Stimulated activated naive CD4-positive, alpha-beta T cell (primary cell): ENCODE measurements around the gene MAP2K3.

Experiments used
- DNase-seq, 6 experiments: peaks; one replicate each; lab custom pipeline; 2025; lab: John Stamatoyannopoulos, UW

Gene MAP2K3

DNA sequence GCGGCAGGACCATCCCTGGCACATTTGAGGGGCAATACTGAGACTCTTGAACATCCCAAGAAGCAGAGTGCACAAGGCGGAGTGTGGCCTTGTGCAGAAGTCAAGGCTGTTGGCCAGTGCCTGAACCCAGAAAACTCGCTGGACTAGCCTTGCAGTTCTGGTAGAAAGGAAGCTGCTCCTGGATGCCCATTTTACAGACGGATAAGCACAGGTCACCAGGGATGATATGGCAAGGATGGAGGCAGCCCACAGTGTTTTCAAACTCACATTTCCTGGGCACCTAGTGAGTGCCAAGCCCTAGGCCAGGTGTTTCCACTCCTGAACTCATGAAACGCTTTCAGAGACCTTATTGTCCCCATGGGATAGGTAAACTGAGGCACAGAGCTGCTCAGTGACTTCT is 1.7 kb upstream of the MAP2K3 start:
- DNase-seq = no peak

DNA sequence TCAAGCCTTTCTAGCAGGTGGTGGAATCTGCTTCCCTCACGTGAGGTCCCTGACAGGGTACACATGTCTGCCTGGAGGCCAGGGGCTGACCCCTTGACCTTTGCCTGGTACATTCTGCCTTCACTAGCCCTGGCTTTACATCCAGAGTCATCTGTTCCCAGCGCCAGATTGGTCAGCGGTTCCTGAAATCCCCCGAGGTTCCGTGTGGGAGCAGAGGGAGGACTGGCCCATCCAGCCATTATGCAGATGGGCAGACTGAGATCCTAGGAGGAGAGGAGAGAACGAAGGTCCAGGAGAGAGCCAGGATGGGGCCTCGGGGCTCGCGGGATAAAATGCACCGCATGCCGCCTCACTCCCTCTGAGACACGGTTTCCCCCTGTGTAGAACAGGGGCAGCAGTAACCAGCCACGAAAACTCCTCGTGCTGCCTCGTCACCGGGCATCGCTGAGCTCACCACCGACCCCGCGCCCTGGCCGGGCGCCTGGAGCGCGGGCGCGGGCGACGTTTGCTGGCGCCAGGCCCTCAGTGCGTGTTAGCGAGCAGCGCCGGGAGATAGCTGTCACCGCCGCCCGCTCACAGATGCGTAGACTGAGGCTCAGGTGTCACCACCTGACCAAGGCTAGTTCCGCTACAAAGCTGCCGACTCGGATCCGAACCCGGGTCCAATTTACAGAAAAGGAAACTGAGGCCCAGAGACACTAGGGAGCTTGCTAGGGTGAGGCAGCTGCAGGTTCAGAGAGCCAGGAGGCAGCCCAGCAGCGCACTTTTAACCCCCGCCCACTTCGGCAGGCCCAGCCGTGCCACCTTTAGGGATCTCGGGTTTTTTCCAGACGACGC is 811 bp upstream of the MAP2K3 start:
- no peak for DNase-seq

DNA sequence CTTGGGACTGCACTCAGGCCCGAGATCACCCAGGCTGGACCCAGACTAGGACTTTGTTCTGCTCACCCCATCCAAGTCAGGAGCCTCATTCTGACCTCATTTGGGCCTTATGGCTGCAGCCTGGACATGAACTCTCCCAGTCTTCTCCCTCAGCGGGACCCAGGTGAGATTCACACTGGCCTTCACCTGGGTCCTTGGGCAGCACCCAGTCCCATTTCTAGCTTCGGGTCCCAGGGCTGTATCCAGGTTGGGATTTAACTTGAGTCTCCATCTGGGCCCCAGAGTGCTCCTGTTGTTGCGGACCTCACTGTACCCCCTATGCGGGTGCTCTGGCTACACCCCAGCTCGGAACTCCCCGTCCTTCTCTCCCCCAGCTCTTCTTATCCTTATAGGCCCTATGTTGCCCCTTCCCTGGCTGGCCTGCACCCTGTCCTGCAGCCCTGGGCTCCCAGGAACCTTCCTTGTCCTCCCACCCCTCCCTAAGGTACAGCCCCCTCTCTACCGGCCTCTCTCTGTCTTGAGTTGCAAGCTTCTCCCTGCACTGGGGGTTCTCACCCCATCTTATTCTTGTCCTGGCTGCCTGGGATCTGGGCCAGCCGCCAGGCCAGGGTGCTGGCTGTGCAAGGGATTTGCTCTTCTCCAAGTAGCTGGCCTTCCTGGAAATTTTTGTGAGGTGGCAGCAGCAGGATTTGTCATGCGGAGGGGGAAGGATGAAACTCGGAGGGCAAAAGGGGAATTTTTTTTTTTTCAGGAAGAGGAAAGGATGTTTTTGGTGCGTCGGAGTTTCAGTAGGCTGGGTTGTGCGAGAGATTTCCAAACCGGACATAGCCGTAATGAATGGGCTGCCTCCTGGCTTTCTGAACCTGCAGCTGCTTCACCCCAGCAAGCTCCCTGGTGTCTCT is 904 bp downstream of the MAP2K3 start:
- peak in 2 of 6 experiments; percentile 25 to 35 for DNase-seq

DNA sequence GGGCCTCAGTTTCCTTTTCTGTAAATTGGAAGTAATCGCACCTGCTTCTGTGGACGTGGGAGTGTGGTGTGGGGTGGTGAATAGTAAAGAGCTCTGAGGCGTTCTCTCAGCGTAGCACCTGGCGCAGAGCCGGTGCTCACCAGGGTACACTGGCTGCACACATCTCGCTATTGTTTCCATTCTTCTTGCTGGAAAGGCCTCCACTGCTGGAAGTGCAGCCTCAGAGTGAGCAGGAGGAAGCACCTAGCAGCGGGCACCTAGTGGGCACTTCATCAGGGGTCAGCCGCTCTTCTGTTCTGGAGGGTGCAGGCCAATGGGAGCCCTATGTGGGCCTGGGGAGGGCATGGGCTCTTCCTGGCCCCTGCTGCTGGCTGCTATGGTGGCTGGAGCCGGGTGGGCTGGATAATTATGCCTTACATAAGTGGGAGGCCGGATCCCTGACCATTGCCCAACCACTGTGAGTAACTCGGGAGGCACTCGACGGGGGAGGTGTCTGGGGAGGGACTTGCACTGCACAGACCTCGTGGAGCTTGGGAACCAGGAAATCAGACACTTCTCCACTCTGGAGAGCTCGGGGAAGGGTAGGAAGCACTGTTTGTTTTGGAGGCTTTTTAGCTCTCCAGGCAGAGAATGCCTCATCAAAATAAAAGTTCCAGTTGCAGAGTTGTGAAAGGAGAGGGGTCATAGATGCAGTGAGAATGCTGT is 1.7 kb downstream of the MAP2K3 start:
- DNase-seq = peak in 1 of 6 experiments; percentile 19

DNA sequence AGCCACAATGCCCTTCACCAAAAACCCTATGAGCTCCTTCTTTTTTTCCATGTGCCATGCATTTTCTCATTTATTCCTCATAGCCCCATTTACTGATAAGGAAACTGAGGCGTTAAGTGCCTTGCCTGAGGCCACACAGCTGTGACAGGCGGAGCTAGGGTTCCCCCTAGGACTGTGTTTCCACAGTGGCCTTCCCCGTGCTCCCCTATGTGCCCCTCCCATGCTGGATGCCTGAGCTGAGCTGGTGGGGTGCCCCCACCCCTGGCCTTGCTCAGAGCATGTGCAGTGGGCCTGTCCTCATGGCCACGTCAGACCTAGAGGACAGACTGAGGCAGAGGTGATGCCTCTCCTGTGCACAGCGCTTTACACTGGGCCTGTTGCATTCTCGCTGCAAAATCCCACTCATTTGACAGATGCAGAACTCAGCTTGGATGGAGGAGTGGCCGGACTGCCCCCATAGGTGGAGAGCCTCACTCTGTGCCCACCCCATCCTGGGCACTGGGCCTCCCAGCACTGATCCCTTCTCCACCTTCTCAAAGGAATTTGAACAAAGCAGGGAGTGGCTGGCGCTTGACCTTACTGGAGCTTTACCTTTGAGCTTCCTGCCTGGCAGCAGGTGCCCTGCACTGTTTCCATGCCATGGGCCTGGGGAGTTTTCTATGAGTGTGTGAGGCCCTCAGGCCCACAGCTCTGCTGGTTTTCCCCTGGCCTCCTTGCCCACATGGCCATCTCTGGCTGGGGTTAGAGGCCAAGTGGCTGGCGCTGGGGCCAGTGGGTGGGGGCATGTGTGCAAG is 2.6 kb downstream of the MAP2K3 start:
- DNase-seq = no peak

DNA sequence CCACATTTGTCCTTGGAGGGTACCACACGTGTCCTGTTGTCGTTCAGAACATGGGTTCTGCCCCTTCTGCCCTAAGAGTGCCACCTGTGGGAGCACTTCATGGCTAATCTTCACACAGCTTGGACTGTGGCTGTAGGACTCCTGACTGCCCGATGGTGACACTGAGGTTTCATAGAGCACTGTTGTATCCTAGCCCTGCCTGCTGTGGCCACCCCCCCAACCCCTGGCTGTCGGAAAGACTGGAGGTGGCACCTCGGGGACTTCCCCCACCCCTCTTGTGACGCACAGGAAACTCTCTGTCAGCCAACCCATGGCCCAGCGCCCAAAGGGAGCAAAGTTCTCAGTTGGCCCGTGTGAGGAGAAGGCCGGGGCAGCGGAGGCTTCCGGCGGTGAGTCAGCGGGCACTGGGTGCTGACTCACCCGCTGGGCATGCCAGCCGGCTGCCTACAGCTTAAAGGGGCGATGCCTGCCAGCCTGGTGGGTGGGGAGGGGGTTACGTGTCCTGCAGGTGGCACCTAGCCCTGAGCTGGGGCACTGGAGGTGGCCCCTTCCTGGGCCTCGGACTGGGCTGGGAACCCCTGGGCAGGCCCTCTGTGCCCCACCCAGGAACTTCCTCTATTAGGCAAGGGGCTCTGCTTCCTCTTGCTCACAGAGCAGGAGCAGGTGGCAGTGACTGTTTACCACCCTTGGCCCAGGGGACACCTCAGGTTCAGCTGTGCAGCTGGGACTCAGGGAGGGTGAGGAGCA is 3.4 kb downstream of the MAP2K3 start:
- peak; percentile 84 to 94 (median 89) for DNase-seq

DNA sequence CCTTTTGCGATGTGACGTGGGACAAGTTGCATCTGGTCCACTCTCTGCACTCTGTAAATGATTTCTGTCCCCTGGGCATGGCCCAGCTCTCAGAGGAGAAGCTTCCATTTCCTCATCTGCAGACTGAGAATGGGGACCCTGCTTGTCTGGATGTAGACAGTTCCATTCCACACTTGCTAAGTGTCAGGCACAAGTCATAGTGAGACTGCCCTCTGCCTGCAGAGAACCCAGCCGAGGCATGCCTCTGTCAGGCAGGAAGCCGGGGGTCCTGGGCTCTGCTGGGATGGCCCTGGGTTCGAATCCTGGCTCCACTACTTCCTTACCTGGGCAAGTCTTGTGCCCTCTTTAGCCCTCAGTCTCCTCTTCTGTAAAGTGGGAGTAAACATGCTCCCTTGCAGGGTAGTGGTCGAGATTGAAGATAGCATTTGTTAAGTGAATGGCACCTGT is 4.1 kb downstream of the MAP2K3 start:
- DNase-seq = no peak

DNA sequence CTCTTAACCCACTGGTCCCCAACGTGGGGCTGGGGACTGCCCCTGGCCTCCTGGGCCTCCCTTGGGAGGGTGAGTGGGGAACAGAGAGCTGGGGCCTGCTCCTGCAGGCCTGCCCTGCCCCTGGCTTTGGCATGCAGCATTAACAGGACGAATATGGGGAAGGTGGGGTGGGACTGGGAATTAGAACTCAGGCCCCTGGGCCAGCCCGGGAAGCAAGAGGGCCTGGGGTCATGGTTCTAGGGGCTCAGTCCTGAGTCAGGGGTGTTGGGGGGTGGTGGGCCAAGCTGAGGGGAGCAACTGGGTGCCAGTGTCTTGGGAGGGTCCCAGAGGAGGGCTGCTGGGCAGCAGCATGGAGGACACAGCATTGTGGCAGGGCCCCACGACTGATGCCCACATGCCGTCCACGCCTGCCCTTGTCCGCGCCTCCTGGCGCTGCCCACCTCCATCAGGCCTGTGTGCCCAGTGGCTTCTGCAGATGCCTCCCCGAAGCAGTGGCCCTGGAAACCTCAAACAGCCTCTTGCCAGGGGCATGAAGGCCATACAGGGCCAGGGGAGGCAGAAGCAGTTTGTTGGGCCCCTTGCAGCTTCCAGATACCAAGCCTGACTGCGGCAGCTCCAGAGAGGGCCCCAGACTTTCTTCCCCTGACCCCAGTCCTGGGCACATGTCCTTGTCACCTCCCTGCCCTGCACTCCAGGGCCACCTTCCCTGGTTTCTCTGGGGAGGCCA is 4.8 kb downstream of the MAP2K3 start:
- DNase-seq = no peak

DNA sequence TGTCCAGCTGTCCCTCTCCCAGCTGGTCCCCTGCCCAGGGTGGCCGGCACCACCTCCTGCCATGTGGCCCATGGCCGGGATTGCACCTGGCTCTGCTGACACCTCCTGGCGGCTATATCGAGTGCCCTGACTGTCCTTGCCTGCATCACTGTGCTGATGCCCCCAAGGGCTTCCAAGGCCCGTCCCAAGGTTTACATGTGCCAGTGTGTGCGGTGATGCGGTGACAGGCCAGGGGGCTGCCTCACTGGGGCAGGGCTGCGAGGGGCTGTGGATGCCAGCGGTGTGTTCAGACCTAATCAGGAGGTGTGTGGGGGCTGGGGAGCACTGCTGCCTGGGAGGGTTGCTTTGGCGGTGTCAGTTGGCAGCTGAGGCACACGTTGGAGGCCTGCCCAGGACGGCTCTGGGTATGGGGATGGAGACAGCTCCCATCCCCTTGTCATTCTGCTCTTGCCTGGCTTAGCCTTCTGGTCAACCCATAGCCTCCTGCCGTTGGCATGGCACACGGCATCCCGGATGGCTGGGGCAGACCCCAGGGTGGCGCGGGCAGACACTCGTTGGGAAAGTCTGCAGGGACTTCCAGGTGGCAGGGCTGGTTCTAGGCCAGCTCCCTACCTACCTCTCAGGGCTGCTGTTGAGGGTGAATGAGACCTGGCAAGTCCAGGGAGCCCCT is 5.5 kb downstream of the MAP2K3 start:
- DNase-seq = no peak

DNA sequence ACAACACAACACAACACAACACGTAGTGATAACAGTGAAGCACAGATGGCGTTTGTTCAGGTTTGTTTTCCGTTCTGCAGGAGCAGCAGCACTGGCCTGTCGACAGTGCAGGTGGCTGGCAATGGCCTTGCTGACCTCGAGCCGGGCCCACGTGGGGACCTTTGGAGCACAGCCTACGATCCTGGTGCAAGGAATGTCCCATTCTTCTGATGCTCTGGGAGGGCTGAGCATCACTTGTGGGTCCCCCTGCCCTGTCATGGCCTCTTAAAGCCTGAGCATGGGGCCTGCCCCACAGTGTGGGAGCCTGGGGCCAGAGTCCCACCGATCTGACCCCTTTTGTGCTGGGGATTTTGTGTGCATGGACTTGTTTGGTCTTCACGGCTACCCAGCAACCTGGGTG is 6.8 kb downstream of the MAP2K3 start:
- no peak for DNase-seq

DNA sequence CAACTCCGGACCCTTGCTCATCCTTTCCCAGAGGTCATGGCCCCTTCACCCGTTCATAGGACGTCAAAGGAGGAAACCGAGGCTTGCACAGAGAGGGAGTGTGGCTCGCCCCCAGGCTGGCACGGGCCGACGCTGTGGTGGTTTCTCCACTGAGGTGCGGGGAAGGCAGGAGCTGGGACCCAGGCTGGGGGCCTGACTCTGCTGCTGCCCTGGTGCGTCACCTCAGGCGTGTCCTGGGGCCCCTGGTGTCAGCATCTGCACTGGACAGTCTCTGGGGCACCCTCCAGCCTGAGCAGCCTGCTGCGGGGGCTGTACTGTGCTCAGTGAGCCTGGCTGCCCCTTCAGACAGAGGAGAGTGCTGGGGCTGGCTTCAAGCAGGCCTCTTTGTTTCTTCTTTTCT is 7.4 kb downstream of the MAP2K3 start:
- no peak for DNase-seq

DNA sequence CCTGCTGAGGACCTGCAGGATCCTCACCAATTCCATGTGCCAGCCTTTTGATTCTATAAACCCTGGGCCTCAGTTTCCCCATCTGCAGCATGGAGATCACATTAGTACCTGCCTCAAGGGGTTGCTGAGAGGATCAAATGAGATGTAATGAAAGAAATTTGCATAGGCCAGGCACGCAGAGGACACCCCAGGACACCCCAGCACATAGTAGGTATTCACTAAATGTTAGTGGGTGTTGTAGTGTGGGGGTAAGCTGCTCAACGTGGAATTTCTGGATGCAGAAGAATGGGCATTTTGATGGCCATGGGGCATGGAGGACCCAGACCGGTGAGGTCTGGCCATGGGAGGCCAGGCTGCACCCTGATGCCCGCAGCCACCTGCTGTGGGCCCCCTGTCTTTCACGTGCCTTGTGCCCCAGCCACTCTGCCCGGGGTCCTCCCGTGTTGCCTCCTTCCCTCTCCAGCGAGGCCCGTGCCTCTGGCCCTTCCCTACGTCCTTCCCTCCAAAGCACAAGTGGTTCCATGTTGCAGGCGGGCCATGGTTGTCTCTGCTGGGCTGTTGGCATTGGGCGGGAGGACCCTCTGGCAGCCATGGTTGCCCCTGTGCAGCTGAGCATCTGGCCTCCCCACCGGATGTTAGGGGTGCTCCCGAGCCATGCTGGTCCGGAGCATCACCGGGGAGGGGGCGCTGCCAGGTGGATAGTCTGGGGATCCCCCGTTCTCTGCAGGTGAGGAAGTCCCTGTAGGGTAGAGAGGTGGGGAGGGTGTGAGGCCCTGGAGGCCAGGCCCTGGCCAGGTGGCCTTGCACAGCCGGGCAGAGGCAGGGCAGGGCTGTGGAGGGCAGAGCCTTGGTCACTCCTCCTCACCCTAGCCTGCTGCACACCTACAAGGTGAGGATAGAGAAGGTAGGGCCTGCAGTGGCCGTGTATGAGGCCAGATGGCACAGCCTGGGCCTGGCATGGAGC is 8.6 kb downstream of the MAP2K3 start:
- no peak for DNase-seq

DNA sequence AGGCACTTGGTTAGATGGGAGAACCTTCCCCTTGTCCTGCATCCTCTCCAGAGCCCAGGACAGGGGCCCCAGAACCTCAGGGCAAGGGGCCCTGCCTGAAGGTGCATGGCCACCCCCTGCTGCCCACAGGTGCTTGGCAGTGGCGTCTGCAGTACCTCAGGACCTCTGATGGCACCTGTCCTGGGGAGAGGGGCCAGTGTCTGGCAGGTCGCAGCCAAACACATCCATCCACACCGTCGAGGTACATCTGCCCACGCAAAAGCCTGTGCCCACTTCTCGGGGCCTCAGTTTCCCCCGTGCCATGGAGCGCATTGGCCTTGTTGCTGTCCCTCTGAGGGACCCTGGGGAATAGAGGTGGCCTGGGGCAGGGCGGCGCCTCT is 9.3 kb downstream of the MAP2K3 start:
- no peak for DNase-seq

DNA sequence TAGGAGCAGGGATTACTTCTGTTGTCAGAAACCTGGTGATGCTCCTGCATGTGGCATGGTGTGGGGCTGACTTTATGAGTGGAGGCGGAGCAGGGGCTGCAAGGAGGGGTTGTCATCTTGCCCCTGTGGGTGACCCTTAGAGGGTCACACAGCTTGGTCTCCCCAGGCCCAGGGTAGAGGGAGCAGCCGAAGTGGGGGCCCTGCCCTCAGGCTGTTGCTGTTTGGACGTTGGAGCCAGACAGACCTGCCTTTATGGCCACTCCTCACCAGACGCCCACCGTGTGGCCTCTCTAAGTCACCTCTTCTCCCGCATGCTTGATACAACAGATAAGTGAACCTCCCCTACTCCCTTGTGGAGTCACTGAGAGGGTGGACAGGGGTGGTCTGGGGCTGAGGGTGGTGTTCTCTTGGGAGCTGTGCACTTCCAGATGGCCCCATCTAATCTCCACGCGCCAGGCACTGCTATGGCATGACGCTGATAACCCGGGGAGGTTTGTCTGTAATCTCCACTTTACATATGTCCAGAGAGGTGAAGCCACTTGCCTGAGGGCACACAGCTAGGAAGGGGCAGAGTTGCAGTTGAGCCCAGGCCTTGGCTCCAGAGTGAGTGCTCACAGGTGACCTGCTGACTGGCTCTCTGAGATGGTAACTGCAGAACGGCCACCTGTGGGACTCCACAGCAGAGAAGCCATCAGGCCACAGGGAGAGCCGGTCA is 10.0 kb downstream of the MAP2K3 start:
- DNase-seq = no peak

DNA sequence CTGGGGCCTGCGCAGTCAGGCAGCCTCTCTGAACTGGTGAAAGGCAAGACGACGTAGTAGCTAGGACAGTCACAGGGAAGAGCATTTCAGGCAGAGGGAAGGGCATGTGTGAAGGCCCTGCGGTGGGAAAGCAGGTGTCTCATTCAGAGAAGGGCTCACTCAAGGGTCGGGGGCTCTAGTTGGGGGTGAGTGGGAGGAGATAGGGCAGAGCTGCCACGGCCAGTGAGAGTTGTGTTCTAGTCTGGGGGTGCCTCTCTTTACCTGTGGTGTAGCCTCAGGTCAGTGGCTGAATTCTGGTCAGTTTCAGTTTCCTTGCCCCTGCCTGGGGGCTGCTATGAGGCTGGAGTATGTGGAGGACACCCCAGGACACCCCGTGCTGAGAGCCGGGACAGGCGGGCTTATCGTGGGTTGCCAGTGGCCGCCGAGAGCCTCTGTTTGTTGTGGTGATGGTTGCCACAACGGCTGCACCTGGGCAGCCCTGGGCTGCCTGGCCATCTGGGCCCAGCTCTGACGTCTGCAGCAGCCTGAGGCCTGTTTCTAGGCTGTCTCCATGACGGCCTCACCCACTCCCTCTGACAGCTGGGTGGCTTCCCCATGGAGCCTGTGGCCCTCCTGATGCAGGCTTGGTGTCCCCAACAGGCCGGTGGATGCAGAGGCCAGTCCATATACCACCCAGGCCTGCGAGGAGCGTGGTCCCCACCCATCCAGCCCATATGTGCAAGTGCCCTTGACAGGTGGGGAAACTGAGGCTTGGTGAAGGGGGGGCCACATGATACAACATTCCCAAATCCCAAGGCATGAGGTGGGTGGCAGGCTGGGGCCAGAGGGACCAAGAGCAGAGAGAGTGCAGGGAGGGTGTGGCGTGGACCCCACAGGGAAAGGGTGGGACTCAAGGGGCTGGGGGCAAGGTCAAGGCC is 10.8 kb downstream of the MAP2K3 start:
- no peak for DNase-seq
